ENCODE results near the gene P2RY13.

DNA sequence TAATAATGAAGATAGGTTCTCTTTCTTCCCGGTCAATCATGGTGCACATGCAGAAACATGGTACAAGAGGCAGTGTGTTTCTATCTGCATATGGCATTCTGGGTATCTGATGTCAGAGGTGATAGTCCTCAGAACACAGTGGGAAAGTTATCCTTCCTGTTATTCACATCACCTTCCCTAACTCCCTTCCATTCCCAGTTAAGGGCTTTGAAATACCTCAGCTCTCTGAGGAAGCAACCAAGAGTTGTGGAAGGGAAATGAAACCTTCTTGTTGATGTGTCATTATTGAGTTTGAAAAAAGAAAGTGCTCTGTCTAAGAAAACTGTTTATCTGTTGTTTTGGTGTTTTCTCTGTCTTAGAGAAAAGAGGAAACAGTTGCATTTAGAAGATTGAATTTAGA, 21.9 kb upstream of the P2RY13 start:
- TF ChIP-seq, protein P1, sequence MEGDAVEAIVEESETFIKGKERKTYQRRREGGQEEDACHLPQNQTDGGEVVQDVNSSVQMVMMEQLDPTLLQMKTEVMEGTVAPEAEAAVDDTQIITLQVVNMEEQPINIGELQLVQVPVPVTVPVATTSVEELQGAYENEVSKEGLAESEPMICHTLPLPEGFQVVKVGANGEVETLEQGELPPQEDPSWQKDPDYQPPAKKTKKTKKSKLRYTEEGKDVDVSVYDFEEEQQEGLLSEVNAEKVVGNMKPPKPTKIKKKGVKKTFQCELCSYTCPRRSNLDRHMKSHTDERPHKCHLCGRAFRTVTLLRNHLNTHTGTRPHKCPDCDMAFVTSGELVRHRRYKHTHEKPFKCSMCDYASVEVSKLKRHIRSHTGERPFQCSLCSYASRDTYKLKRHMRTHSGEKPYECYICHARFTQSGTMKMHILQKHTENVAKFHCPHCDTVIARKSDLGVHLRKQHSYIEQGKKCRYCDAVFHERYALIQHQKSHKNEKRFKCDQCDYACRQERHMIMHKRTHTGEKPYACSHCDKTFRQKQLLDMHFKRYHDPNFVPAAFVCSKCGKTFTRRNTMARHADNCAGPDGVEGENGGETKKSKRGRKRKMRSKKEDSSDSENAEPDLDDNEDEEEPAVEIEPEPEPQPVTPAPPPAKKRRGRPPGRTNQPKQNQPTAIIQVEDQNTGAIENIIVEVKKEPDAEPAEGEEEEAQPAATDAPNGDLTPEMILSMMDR (conservative IDR thresholded peaks at IDR 0.05) = no peak; the same call in 1 of the 2 replicates
- no peak for TF ChIP-seq ZFX (IDR thresholded peaks at IDR 0.05)
